ENCODE data around the gene ASB6.

ASB6 gene, protein sequence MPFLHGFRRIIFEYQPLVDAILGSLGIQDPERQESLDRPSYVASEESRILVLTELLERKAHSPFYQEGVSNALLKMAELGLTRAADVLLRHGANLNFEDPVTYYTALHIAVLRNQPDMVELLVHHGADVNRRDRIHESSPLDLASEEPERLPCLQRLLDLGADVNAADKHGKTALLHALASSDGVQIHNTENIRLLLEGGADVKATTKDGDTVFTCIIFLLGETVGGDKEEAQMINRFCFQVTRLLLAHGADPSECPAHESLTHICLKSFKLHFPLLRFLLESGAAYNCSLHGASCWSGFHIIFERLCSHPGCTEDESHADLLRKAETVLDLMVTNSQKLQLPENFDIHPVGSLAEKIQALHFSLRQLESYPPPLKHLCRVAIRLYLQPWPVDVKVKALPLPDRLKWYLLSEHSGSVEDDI

GRCh38 chr9:129641750-129642585 is at the start of gene ASB6:
Gene ASB6, minus strand, starts transcription at chr9:129642151. Its CDS starts 152 bp downstream, at chr9:129641999.
- Histone ChIP-seq H3K4me1 (peaks cover 23 to 50% (median 36%) of the 10 kb centered on the region in 10 experiments), H3K9ac (peak within 1 kb of the TSS; percentile 78 to 92 (median 84)), H3K36me3 (peaks cover 27 to 39% (median 32%) of the 10 kb centered on the region in 11 experiments), H3K4me3 (peak within 1 kb of the TSS; percentile 80 to 99 (median 90)), H3K4me2 (peak within 1 kb of the TSS; percentile 91 to 100 (median 99)), H4K20me1 (peaks cover 43 to 50% (median 48%) of the 10 kb centered on the region in 11 experiments; a peak in 21 of 22 replicates), H3K9me3 (replicated peaks in 1 of 11) (no peaks in the 10 kb centered on the region), H3K27ac (peak within 1 kb of the TSS; percentile 38 to 86 (median 75); a peak in 21 of 22 replicates), H3K27me3 (no peaks in the 10 kb centered on the region)
- no peak for TF ChIP-seq Cebpa-rat (IDR thresholded peaks at IDR 0.05)

- no peaks in the 10 kb centered on the region; a peak in 1 of 22 replicates for H3K27me3 ChIP-seq
- no peak for TF ChIP-seq Cebpa-rat (IDR thresholded peaks at IDR 0.05)
- H3K4me3 ChIP-seq = no peak overlapping the region
- no peak overlapping the region for H3K9ac ChIP-seq
- H3K4me2 ChIP-seq = no peak overlapping the region
- no peaks in the 10 kb centered on the region for H3K36me3 ChIP-seq
- no peak overlapping the region for H3K27ac ChIP-seq
- H4K20me1 ChIP-seq = no peaks in the 10 kb centered on the region
- H3K4me1 ChIP-seq = peaks cover 0 to 13% (median under 1%) of the 10 kb centered on the region in 10 experiments; a peak in 4 of 20 replicates
- H3K9me3 ChIP-seq (replicated peaks in 1 of 11) = peaks cover 0 to 5% (median 0%) of the 10 kb centered on the region in 11 experiments; a peak in 1 of 22 replicates
Observed at GRCh38 chr9:129688285-129689043, 46.5 kb upstream of the ASB6 start.

GRCh38 chr9:129687391-129687790 is 45.4 kb upstream of the ASB6 start:
- Histone ChIP-seq H3K27ac (no peak overlapping the region), H3K4me3 (no peak overlapping the region), H4K20me1 (no peaks in the 10 kb centered on the region), H3K27me3 (no peaks in the 10 kb centered on the region), H3K4me2 (no peak overlapping the region), H3K9me3 (replicated peaks in 1 of 11) (peaks cover 0 to under 1% (median 0%) of the 10 kb centered on the region in 11 experiments; a peak in 1 of 22 replicates), H3K9ac (no peak overlapping the region), H3K4me1 (peaks cover 0 to 13% (median 0%) of the 10 kb centered on the region in 10 experiments; a peak in 3 of 20 replicates), H3K36me3 (no peaks in the 10 kb centered on the region)
- TF ChIP-seq Cebpa-rat (IDR thresholded peaks at IDR 0.05) = no peak

GRCh38 chr9:129686736-129687135 is 44.8 kb upstream of the ASB6 start:
- no peaks in the 10 kb centered on the region for H4K20me1 ChIP-seq
- peaks cover 0 to 13% (median 2%) of the 10 kb centered on the region in 10 experiments; a peak in 3 of 20 replicates for H3K4me1 ChIP-seq
- H3K4me3 ChIP-seq = no peak overlapping the region
- TF ChIP-seq Cebpa-rat (IDR thresholded peaks at IDR 0.05) = no peak
- H3K4me2 ChIP-seq = no peak overlapping the region
- no peak overlapping the region for H3K9ac ChIP-seq
- no peaks in the 10 kb centered on the region for H3K36me3 ChIP-seq
- no peaks in the 10 kb centered on the region for H3K27me3 ChIP-seq
- H3K27ac ChIP-seq = no peak overlapping the region
- H3K9me3 ChIP-seq (replicated peaks in 1 of 11) = no peaks in the 10 kb centered on the region

- no peaks in the 10 kb centered on the region for H4K20me1 ChIP-seq
- no peak for TF ChIP-seq Cebpa-rat (IDR thresholded peaks at IDR 0.05)
- no peak overlapping the region for H3K9ac ChIP-seq
- no peak overlapping the region for H3K27ac ChIP-seq
- peak overlapping the region in 3 of 11 experiments; percentile 6 to 42 (median 40); a peak in 3 of 22 replicates for H3K4me2 ChIP-seq
- no peak overlapping the region for H3K4me3 ChIP-seq
- no peaks in the 10 kb centered on the region for H3K9me3 ChIP-seq (replicated peaks in 1 of 11)
- peaks cover 0 to 13% (median 2%) of the 10 kb centered on the region in 10 experiments; a peak in 3 of 20 replicates for H3K4me1 ChIP-seq
- H3K36me3 ChIP-seq = no peaks in the 10 kb centered on the region
- no peaks in the 10 kb centered on the region; a peak in 1 of 22 replicates for H3K27me3 ChIP-seq
Observed at GRCh38 chr9:129685933-129686259, 43.9 kb upstream of the ASB6 start.

DNA sequence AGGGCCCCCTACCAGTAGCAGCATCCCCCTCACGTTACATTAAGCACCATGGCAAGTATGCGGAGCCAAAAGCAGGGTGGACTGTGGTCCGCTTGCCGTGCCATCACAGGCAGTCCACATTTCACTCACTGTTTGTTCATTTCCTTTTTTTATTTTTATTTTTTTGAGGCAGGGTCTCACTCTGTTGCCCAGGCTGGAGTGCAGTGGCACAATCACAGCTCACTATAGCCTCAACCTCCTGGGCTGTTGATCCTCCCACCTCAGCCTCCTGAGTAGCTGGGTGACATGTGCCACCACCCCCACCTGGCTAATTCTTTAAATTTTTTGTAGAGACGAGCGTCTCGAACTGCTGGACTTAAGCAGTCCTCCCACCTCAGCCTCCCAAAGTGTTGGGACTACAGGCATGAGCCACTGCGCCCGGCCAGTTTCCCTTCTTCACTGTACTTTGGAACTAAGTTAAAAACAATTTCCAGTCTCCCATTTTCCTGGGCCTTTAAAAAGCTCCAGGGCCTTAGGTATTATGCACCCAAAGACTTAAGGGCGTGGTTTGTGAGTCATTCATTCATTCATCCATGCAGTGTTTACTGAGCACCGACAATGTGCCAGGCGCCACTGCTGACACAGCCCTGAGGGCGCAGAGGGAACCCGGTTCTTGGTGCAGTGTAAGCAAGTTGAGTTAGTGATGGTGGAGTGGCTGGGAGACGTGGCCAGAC is 43.4 kb upstream of the ASB6 start:
- Histone ChIP-seq H3K4me2 (peak overlapping the region in 3 of 11 experiments; percentile 6 to 42 (median 40); a peak in 3 of 22 replicates), H3K4me3 (no peak overlapping the region), H3K9ac (no peak overlapping the region), H3K27me3 (no peaks in the 10 kb centered on the region; a peak in 1 of 22 replicates), H3K36me3 (no peaks in the 10 kb centered on the region), H4K20me1 (no peaks in the 10 kb centered on the region), H3K27ac (no peak overlapping the region), H3K4me1 (peaks cover 0 to 13% (median 2%) of the 10 kb centered on the region in 10 experiments; a peak in 3 of 20 replicates), H3K9me3 (replicated peaks in 1 of 11) (no peaks in the 10 kb centered on the region)
- TF ChIP-seq Cebpa-rat (IDR thresholded peaks at IDR 0.05) = no peak

DNA sequence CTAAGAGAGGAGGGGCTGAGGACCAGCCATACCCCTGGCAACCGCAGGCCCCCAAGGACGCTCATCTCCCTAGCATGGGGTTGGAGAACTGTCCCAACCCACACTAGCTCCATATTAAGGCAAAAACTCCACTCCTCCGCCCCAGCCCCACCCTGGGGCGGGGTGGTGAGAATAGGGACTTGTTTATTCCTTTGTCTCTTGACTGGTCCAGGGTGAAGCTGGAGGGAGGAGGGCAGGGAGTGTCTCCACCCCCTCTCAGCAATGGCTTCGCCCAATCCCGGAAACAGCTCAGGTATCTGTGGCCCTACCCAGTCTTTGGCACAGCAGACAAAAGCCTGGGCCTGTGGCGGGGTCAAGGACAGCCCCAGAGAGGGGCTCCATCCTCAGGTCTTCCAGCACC is 40.4 kb upstream of the ASB6 start:
- no peak overlapping the region for H3K9ac ChIP-seq
- peaks cover 0 to 23% (median 0%) of the 10 kb centered on the region in 11 experiments; a peak in 7 of 22 replicates for H3K27me3 ChIP-seq

DNA sequence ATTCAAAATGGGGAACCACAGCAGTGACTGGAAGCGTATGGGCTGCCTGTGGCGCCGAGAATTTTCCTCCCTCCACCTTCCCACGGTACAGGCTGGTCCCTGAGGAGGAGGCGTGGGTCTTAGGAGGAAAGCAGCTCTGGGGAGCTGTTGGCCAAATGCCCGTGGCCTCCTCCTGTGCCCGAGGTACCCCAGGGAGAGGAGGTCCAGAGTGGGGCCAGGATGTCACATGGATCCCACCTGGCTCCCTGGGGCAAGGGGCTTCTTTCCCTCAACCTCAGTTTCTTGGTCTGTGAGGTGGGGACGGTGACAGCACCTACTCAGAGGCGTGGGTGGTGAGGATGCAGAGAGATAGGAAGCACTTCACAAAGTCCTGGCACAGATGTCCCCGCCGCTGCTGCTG is 40.0 kb upstream of the ASB6 start:
- Histone ChIP-seq H4K20me1 (no peaks in the 10 kb centered on the region), H3K4me2 (0 out of 22 replicates have a peak overlapping the region, but pooled peaks of 1 of the 11 experiments have one; percentile 12), H3K4me1 (peaks cover 0 to 13% (median 2%) of the 10 kb centered on the region in 10 experiments; a peak in 3 of 20 replicates), H3K36me3 (no peaks in the 10 kb centered on the region), H3K27me3 (peaks cover 0 to 23% (median 0%) of the 10 kb centered on the region in 11 experiments; a peak in 8 of 22 replicates), H3K9me3 (replicated peaks in 1 of 11) (no peaks in the 10 kb centered on the region), H3K27ac (no peak overlapping the region), H3K9ac (no peak overlapping the region), H3K4me3 (no peak overlapping the region)
- no peak for TF ChIP-seq Cebpa-rat (IDR thresholded peaks at IDR 0.05)

More for the DNA sequence above, 40.4 kb upstream of the ASB6 start:
- Histone ChIP-seq H3K9me3 (replicated peaks in 1 of 11) (no peaks in the 10 kb centered on the region), H4K20me1 (no peaks in the 10 kb centered on the region), H3K4me1 (peaks cover 0 to 13% (median 2%) of the 10 kb centered on the region in 10 experiments; a peak in 3 of 20 replicates), H3K27ac (no peak overlapping the region), H3K36me3 (no peaks in the 10 kb centered on the region), H3K4me2 (no peak overlapping the region), H3K4me3 (no peak overlapping the region)
- TF ChIP-seq Cebpa-rat (IDR thresholded peaks at IDR 0.05) = no peak
